Astrocyte (in vitro differentiated cells and primary cell): ENCODE measurements around the gene CAPZA2.
"Not testable (repeated sequence)": the region's sequence is repeated elsewhere in the genome, so short reads cannot be mapped to it uniquely, and the experiment has no call there.

ENCODE experiments used
- CTCF ChIP-seq: IDR thresholded peaks from 2 replicates; pipeline ENCODE4 v1.5.1; 2011; ENCODE audit warnings: low read depth, mild to moderate bottlenecking, inconsistent platforms, low read length, moderate library complexity; ENCODE audit not compliant: insufficient read depth
- EZH2 ChIP-seq: IDR thresholded peaks from 2 replicates; pipeline ENCODE4 v1.6.1; 2012; ENCODE audit warnings: mild to moderate bottlenecking, low read length, inconsistent platforms; ENCODE audit not compliant: insufficient read depth

- TF ChIP-seq CTCF, EZH2: not testable (repeated sequence)
These were observed 74.5 kb downstream of the CAPZA2 start for GRCh38 chr7:116936844-116937243.
